SK-N-SH treated with all-trans-retinoic acid at 6 μM for 48 hours (cell line): ENCODE results near the gene OSCAR.

Source experiments
- ESRRG ChIP-seq: fragments of 250-450 bp; sonication (Bioruptor Pico); IDR thresholded peaks from 2 replicates; pipeline ENCODE4 v1.6.1; 2021; ENCODE audit warnings: mild to moderate bottlenecking
- GLIS3 ChIP-seq: fragments of 250-450 bp; sonication (Bioruptor Pico); IDR thresholded peaks from 2 replicates; pipeline ENCODE4 v1.5.0; 2020; ENCODE audit warnings: mild to moderate bottlenecking, moderate library complexity
- PPARA ChIP-seq: fragments of 250-450 bp; sonication (Bioruptor Pico); IDR thresholded peaks from 2 replicates; pipeline ENCODE4 v1.5.0; 2020; ENCODE audit warnings: mild to moderate bottlenecking, borderline replicate concordance
- RARB ChIP-seq: fragments of 250-450 bp; sonication (Bioruptor Pico); IDR thresholded peaks from 2 replicates; pipeline ENCODE4 v1.8.0; 2021; ENCODE audit warnings: mild to moderate bottlenecking, moderate library complexity
- ZFP30 ChIP-seq: fragments of 450-650 bp; formaldehyde crosslinking; IDR thresholded peaks from 2 replicates; pipeline ENCODE4 v1.5.0; 2022; ENCODE audit warnings: mild to moderate bottlenecking, moderate library complexity

GRCh38 chr19:54073829-54074228 is 26.8 kb downstream of the OSCAR start:
- TF ChIP-seq GLIS3 (no peak), ESRRG (CRISPR knock-in tag) (no peak), PPARA (CRISPR knock-in tag) (no peak), RARB (no peak), ZFP30 (CRISPR knock-in tag) (no peak)
